HG03520 (cell line): Measurements from ENCODE around the gene TENM4.

Source experiments
- ATAC-seq: cut with Tn5 transposase; IDR thresholded peaks from one replicate; pipeline ENCODE4 v1.9.1; 2021; ENCODE audit warnings: mild to moderate bottlenecking, moderate library complexity; ENCODE audit not compliant: unreplicated experiment

Gene TENM4

DNA sequence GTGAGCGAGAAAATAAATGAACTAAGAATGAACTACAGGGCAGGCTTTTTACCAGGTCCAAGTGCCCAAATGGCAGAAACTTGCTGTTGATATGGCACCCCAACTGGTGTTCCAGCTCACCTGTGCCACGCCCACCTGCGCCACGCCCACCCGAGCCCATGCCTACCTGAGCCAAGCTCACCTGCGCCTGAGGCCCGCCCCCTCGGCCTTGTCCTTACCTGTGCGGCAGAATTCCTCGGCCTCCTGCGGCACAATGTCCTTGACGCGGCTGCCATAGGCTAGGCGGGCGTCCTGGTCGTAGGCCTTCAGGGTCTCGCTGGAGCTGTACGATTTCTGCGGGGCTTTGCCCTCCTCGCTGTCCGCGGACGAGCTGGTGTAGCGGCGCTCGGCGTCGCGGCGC lies 371.3 kb downstream of the TENM4 start:
- no peak for ATAC-seq

DNA sequence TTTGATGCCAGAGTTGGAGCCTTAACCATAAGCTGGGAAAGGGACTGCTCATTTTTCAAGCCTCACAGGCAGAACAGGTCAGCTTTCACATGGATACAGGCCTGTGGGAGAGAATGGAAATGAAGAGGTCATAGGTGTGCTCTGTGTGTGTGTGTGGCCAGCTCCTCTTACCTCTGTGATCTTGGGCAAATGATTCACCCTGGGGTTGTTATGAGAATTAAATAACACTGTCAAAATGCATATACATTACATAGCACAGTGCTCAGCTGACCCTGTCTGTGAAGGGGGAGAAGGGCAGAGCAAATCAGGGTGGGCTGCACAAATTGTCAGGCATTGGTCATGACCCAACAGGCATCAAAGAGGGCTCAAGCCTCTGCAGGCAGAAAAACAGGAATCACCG lies 372.5 kb downstream of the TENM4 start:
- no peak for ATAC-seq

DNA sequence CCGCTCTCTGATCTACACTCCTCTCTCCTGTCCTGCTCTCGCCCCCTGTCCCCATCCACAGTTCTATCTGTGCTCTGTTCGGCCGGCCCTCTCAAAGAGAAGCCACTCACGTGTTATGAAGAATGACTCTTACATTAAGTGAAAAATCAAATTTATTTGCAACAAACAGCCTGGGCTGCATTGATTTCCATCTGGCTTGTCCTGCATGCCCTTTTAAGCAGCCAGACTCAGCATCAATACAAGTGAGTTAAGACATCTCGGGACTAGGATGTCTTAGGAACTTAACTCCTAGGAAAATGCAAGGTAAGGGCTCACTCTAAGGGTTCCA lies 373.5 kb downstream of the TENM4 start:
- no peak for ATAC-seq

DNA sequence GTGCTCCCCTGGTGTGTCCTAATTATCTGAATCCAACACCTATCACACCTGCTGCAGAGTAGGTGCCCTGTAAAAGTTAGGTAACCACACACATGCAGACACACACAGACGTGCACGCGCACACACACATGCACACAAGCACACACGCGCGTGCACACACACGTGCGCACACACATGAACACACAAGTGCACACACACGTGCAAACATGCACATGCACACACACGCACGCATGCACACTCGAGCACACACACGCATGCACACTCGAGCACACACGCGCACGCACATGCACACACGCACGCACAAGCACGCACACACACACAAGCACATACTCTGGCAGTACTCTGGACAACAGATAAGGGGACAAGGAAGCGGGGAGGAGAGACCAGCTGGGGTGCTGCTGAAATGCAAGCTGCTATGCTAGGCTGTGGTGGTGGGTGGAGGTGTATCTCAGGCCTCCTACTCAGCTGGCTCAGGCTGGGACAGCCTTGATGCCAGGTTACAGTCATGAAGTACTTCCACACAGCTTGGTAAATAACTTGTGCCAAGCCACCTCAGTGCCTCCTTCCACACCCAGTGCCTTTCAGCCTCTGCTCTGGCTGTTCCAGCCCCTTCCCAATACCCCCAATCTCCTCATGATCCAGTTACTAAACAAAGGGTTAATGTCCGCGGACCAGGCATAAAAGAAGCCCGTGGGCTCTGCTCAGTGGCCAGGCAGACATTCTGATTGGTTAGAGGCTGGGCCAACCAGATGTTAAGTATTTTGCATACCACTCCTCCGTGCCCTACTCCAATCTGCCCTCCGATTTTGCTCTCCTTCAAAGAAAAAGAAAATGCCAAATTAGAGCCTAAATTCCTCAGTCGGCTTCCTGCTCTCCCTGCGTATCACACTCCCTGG lies 374.1 kb downstream of the TENM4 start:
- ATAC-seq = no peak

DNA sequence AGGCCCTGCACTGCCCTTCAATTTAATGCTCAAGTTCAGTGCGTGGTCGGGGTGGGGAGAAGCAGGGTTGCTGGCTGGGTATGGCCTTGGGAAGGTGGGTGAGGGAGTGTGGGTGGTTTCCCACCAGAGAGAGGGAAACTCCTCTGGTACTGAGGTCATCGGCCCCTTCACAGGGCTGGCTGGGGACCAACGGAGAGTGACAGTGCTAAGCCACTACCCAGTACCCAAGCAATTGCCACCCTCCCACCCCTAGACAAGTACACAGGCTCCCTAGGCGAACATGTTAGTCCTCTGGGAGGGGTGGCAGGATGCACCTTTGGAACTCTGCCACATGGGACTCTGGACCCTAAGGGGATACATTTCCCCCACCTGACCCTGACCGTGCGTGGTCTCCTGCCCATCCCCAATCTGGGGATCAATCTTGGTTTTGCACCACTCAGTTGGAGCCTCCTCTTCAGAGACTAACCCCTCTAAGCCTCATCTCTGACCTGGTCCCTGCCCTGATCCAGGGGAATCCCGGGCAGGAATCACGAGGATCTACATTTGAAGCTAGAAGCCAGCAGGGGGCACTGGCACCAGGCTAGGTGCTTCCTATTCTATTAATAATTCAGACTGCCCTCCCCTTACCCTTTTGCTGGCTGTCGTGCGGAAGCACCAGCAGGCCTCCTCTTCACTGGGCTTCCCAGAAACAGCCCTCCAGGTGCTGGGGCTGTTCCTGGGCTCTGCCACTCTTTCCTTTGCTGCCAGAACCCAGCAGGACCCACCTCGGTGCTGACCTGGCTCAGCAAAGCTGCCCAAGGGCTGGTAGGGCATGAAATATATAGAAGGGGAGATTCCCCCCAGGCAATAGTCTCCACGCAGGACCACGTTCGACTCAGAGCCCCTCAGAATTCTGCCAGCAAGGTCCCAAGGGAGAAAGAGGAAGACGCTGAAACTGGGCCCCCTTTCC lies 377.7 kb downstream of the TENM4 start:
- ATAC-seq = no peak

DNA sequence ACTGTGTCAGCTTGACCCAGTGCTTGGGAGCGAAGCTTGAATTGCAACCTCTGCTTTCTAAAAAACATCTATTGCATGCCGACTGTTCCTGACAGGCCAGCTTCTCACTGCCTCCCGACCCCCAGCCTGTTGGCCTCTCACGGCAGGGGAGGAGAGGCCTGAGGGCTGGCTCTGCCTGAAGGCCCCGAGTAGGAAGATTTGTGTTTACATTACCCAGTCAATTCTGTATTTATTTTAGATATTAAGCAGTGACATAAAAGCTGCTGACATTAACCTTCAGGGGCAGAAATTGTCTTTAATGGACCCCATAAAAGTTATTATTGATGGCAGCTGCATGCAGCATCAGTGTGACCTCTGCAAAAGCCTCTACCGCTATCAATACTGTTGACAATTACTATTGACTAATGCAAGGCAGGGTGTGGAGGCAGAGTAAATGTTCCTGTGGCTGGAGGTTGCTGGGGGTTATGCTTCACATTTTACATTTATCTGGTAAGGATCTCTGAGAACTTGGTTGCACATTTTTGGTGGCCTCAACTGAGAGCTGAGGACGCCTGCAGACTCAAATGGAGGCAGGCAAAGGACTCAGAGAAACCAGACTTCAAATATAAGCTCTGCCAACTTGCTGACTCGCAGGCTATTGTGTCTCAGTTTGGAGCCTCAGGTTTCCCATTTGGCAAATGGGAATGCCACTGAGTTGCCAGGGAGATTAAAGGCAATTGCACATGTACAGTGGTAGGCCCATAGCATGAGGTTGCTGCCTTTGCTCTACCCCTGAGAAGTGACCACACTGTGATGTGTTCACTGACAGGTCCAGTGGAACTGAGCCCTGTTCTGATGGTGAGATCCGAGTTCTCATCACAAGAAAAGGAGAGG lies 380.5 kb downstream of the TENM4 start:
- ATAC-seq = no peak

DNA sequence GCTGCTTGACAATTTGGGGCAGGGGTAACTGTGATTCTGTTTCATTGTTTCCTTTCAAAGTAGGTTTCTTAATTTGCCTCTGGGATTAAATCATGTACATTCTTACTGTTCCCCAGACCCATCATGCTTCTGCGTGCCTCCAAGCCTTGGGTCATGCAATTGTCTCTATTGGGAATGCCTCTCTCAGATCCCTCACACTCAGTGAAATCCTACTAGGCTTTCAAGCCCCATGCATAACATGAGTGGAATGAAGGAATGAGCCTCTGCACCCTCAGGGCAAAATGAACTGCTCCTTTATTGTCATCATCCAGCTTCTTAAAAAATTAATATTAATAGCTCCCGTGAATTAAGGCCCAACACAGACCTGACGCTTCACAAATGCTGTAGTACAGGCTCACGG lies 381.7 kb downstream of the TENM4 start:
- no peak for ATAC-seq

DNA sequence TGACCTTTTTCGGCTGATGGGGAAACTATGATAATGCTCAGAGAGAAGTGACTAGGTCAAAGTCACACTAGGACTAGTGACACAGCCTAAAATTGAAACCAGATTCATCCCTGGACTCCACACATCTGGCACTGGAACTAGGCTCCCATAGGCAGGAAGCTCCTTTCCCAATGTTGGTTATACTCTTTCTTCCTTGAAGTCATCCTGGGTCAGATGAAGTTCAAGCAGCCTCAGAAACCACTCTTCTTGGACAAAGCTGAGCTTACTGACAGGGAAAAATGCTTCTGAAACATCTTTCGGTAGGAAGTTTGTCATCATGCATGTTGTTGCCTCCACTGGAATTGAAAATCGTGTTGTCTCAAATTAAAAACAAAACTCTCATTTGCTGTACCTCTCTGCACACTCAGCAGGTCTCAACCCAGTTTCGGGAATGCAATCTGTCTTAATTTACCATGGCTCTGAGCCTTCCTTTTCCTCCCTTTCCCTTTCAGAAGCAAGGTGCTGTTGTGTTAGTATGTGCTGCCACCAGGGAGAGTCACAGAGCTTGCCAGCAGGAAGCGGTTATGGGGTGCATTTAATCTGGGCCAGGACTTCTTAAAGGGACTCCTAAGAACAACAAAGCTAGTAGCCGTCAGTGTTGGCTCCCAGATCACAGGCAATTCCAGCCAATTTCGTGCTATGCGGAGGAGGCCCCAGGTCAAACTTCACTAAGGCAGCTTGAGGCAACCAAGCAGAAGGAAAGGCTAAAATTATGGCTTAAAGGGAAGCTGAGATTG lies 384.8 kb downstream of the TENM4 start:
- no peak for ATAC-seq

DNA sequence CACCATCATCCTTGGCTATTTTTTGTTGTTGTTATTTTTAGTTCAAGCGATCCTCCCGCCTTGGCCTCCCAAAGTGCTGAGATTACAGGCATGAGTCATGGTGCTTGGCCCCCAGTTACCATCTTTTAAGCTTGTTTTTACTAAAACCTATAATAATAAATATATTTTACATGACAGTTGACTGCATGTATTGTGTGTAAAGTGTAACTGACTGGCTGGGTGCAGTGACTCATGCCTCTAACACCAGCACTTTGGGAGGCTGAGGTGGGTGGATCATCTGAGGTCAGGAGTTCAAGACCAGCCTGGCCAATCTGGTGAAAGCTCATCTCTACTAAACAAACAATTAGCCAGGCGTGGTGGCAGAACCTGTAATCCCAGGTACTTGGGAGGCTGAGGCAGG lies 386.2 kb downstream of the TENM4 start:
- no peak for ATAC-seq

DNA sequence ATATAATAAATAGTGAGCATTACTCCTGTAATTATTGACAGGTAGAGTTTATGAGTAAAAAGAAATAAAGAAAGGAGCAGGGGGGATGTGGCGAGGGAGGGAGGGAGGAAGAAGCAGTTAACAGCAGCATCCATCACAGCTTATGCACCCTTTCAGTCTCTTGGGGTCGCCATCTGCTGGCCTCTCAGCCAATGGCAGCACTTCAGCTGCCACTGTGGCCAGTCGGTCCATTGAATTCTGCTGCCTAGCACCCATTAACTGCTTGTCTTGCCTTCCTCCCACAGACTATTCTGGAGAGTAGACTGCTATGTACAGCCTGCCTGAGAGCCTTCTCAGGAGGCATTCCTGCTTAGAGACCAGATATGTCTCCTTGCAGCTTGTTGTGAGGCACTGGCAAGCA lies 388.3 kb downstream of the TENM4 start:
- no peak for ATAC-seq

DNA sequence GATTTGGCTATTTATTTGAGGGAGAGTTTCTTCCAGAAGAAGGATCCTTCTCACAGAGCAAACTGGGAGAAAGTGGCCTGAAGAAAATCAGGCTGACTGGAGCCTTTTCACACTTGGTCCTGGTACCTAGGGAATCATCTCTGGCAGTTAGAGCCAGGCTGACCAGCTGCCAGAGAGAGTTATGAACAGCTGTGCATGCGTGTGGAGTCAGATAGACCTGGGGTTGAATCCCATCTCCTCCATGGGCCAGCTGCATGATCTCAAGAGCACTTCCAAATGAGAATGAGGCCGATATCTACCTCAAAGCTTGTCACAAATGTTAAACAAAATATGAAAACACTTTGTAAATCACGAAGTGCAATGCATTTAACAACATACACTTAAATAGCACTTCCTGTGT lies 390.0 kb downstream of the TENM4 start:
- no peak for ATAC-seq

DNA sequence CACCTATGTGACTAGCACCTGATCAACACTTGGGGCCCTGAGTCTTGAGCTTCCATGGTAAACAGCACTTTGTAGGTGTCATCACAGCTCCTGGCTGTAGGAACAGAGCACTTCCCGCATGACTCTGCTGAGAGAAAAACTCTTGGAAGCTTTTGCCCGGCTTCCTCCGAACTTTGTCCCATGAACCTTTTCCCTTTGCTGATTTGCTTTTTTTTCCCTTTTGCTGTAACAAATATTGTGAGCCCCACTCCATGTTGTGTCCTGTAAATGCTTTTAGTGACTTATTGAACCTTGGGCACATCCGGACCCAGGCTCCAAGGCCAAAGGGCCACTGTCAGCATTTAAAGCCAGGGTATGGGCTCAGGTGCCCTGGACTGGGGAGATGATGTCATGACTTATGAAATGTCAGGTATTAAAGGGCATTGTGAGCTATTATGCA lies 391.1 kb downstream of the TENM4 start:
- no peak for ATAC-seq

DNA sequence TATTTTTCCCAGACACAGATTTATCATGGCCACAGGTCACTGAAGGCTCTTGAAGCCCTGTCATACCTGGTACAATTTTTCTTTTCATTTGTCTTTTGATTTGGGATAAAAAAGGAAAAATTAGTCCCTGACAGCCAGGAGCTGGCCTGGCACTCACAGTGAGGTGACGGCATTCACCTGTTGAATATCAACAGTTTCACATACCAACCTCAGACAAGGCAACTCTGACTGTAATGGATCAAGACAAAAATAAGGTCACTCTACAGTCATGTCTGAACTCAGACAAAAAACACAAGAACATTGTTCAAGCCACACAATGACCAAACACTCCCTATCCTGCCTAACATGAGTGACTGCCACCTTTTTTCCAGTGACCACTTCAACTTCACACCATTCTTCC lies 392.9 kb downstream of the TENM4 start:
- no peak for ATAC-seq

DNA sequence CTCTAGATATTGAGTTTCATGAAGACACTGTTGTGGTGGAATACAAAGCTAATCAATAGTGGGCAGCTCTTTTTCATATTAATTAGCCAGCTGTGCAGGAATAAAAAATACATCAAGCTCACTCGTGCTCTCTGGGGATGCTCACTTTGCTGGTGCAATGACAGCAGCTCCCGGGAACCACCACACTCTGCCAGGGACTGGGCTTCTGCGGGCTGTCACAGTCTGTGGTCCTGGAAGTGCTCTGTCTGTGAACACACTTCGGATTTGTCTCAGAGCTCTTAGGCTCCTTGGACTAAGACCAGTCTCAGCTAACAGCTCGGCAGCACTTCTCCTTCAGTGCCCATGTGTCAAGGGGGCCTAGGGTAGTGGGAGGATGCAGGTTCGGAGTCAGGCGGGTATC lies 393.5 kb downstream of the TENM4 start:
- ATAC-seq = no peak

DNA sequence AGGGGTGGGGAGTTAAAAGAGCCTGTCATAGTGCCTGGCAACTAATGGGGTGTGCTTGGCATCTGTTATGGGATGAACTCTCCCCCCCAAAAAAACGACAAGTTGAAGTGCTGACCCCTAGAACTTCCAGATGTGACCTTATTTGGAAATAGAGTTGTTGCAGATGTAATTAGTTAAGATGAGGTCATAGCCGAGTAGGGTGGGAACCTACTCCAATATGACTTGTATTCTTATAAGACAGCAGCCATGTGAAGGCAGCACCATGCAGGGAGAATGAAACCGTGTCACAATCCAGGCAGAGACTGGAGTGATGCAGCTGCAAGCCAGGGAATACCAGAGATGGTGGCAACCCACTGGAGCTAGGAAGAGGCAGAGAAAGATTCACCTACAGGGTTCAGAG lies 394.5 kb downstream of the TENM4 start:
- ATAC-seq = no peak

DNA sequence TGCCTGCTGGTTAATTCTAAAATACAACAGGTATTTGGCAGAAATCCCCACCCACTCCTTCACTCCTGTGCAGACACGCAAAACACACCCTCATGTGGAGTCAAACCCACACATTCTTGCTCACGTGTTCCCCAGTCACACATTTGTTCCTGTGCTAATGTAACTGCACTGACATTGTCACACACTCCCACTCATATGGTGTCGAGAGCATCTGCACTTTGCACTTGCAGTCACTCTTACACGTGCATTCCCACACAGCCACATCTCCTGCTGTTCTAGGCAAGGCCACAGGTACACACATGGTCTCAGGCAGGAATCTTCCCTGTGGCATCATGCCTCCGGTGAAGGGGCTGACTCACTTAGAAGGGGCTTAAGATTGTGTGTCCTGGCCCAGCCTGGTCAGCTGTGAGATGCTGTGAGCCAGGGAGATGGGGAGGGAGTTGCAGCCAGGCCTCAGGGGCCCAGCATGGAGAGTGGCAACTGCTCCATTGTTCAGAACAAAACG lies 395.0 kb downstream of the TENM4 start:
- ATAC-seq = peak; percentile 61

DNA sequence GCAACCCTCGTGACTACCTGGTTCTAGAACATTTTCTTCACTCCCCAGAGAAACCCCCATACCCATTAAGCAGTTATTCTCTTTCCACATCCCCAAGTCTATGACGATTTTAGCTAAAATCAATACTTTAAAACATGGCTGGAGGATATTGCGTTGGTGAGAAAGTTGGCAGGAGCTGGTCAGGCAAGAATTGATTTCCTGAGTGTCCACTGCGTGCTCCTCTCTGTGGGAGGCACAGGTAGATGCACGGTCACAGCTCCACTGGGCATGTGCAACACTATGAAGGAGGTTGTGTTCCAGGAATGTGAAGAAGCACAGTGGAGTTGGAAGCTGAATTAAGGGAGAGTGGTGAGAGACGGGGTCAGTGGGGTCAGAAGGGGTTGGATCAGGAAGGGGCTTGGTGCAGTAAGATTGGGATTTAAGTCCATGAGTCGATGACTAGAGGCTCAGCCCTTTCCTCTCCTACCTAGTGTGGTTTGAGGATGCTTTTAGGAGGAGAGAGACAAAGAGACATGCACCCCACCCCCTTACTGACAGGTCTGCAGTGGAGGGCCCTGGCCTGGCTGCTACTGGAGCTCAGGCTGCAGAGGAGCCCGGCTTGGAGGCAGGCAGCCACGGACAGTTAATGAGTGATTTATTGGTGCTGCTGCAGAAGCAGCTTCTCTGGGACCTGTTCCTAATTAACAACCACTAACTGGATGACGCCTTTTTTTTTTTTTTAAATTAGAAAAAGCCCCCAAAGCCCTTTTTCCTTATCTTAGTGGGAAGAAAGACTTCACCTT lies 395.6 kb downstream of the TENM4 start:
- ATAC-seq = no peak

DNA sequence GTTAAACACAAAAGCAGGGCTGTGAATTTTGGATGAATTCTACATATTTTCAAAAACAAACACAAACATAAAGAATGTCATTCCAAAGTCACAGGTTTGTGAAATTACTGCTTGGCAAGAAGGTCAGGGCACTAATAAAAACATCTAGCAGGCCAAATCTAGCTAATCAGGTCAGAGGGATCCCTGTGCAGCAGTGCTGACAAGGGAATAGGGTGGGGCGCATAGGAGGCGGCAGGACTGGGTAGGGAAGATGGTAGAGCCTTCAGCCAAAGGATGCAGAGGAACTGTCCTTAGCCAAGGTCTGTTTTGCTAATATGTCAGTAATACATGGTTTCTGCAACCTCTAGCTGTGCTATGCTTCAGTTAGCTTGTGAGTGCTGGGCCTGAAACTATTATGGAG lies 396.6 kb downstream of the TENM4 start:
- no peak for ATAC-seq

DNA sequence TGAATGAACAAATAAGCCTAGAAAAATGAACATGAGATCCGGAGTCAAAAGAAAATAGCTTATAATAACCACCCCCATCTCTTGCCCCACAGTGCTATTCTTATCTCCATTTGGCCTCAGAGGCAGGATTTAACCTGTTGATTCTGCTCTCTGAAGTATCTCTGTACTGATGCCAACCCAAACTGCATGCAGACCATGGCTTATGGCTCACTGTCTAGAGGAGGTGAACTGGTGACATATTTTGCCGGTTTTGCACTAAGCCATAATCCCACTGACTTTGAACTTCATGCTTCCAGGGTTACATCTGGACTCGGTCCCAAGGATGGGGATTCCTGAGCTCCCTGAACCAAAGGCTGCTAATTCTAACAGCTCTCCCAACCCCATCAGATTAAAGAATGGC lies 397.1 kb downstream of the TENM4 start:
- no peak for ATAC-seq
